ENCODE results near the gene INPP5D. TPM values are rescaled to one million over a fixed set of nuclear protein-coding genes. Genes with fewer than 3 reads are reported as not detected.

INPP5D gene
- total RNA-seq, 1 experiment from 2014 or later = not detected

GRCh38 chr2:233117811-233118647 lies 57.9 kb downstream of the INPP5D start:
- no peaks in the 10 kb centered on the region for H3K9me3 Mint-ChIP-seq (ENCODE audit: low read depth, unreplicated experiment)
- no peak for TF ChIP-seq CTCF (IDR thresholded peaks at IDR 0.05; ENCODE audit: unreplicated experiment)
- no peak overlapping the region for H3K27ac Mint-ChIP-seq (ENCODE audit: unreplicated experiment)
- no peaks in the 10 kb centered on the region for H3K36me3 Mint-ChIP-seq (ENCODE audit: insufficient read depth, unreplicated experiment)
- no peaks in the 10 kb centered on the region for H3K4me1 Mint-ChIP-seq (ENCODE audit: low read depth, unreplicated experiment)
- CTCF ChIA-PET = no interaction called here
- no peak for DNase-seq
- BruUV-seq (replicated peaks) = no TSS peak
- intact Hi-C loops (cut with micrococcal nuclease; ENCODE audit: unreplicated experiment) = no loop called here
- no peak overlapping the region for H3K4me3 Mint-ChIP-seq (ENCODE audit: low read depth, unreplicated experiment)
- H3K27me3 Mint-ChIP-seq (ENCODE audit: unreplicated experiment) = peaks cover 33% of the 10 kb centered on the region

GRCh38 chr2:233118648-233119000 lies 58.5 kb downstream of the INPP5D start:
- no peaks in the 10 kb centered on the region for H3K36me3 Mint-ChIP-seq (ENCODE audit: insufficient read depth, unreplicated experiment)
- H3K27ac Mint-ChIP-seq (ENCODE audit: unreplicated experiment) = no peak overlapping the region
- no peak for DNase-seq
- H3K4me1 Mint-ChIP-seq (ENCODE audit: low read depth, unreplicated experiment) = no peaks in the 10 kb centered on the region
- peaks cover 33% of the 10 kb centered on the region for H3K27me3 Mint-ChIP-seq (ENCODE audit: unreplicated experiment)
- CTCF ChIA-PET = no interaction called here
- H3K4me3 Mint-ChIP-seq (ENCODE audit: low read depth, unreplicated experiment) = no peak overlapping the region
- BruUV-seq (replicated peaks) = no TSS peak
- no peak for TF ChIP-seq CTCF (IDR thresholded peaks at IDR 0.05; ENCODE audit: unreplicated experiment)
- H3K9me3 Mint-ChIP-seq (ENCODE audit: low read depth, unreplicated experiment) = no peaks in the 10 kb centered on the region
- intact Hi-C loops (cut with micrococcal nuclease; ENCODE audit: unreplicated experiment) = no loop called here

GRCh38 chr2:233119123-233119522 lies 59.0 kb downstream of the INPP5D start:
- CTCF ChIA-PET = no interaction called here
- no TSS peak for BruUV-seq (replicated peaks)

GRCh38 chr2:233119806-233120205 lies 59.7 kb downstream of the INPP5D start:
- Mint-ChIP-seq H3K4me1 (ENCODE audit: low read depth, unreplicated experiment) (no peaks in the 10 kb centered on the region), H3K4me3 (ENCODE audit: low read depth, unreplicated experiment) (no peak overlapping the region)

More at GRCh38 chr2:233119123-233119522, 59.0 kb downstream of the INPP5D start:
- peaks cover 33% of the 10 kb centered on the region for H3K27me3 Mint-ChIP-seq (ENCODE audit: unreplicated experiment)
- H3K4me3 Mint-ChIP-seq (ENCODE audit: low read depth, unreplicated experiment) = no peak overlapping the region
- DNase-seq = no peak
- no peaks in the 10 kb centered on the region for H3K9me3 Mint-ChIP-seq (ENCODE audit: low read depth, unreplicated experiment)
- H3K4me1 Mint-ChIP-seq (ENCODE audit: low read depth, unreplicated experiment) = no peaks in the 10 kb centered on the region
- intact Hi-C loops (cut with micrococcal nuclease; ENCODE audit: unreplicated experiment) = no loop called here
- H3K36me3 Mint-ChIP-seq (ENCODE audit: insufficient read depth, unreplicated experiment) = no peaks in the 10 kb centered on the region
- H3K27ac Mint-ChIP-seq (ENCODE audit: unreplicated experiment) = no peak overlapping the region
- no peak for TF ChIP-seq CTCF (IDR thresholded peaks at IDR 0.05; ENCODE audit: unreplicated experiment)

More at GRCh38 chr2:233119806-233120205, 59.7 kb downstream of the INPP5D start:
- TF ChIP-seq CTCF (IDR thresholded peaks at IDR 0.05; ENCODE audit: unreplicated experiment) = no peak
- no peaks in the 10 kb centered on the region for H3K36me3 Mint-ChIP-seq (ENCODE audit: insufficient read depth, unreplicated experiment)
- CTCF ChIA-PET = no interaction called here
- BruUV-seq (replicated peaks) = no TSS peak
- no peak overlapping the region for H3K27ac Mint-ChIP-seq (ENCODE audit: unreplicated experiment)
- intact Hi-C loops (cut with micrococcal nuclease; ENCODE audit: unreplicated experiment) = no loop called here
- H3K27me3 Mint-ChIP-seq (ENCODE audit: unreplicated experiment) = peaks cover 29% of the 10 kb centered on the region
- no peak for DNase-seq
- no peaks in the 10 kb centered on the region for H3K9me3 Mint-ChIP-seq (ENCODE audit: low read depth, unreplicated experiment)

Data from Calu3 (cell line).